Esophagus muscularis mucosa (tissue), 4 donors: ENCODE data around the gene PDGFD.

ENCODE experiments used
- CTCF ChIP-seq, 3 experiments: fragments of 200-600 bp in 2 of 3; fragments of 450-650 bp in 1 of 3; sonication (generic) in 2 of 3; IDR thresholded peaks; one replicate each; pipeline ENCODE4 v1.5.1; 2017 to 2019; ENCODE audit warnings: antibody characterized with exemption in 3 of 3, mild to moderate bottlenecking in 2 of 3, moderate library complexity in 1 of 3
- EP300 ChIP-seq: sonication (generic); formaldehyde crosslinking; IDR thresholded peaks from one replicate; pipeline ENCODE4 v1.6.1; 2017; ENCODE audit warnings: antibody characterized with exemption
- POLR2A ChIP-seq: fragments of 450-650 bp; IDR thresholded peaks from one replicate; pipeline ENCODE4 v1.6.1; 2017; ENCODE audit warnings: antibody characterized with exemption, moderate library complexity, mild to moderate bottlenecking, low read depth
- POLR2AphosphoS5 ChIP-seq, 2 donors: sonication (generic); formaldehyde crosslinking; IDR thresholded peaks; one replicate each; pipeline ENCODE4 v1.6.1; 2017; ENCODE audit warnings: antibody characterized with exemption in 2 of 2

- TF ChIP-seq CTCF (IDR thresholded peaks at IDR 0.05) (no peak), POLR2AphosphoS5 (IDR thresholded peaks at IDR 0.05) (no peak), POLR2A (no peak), EP300 (no peak)
Measured at GRCh38 chr11:103940551-103940950, 223.4 kb downstream of the PDGFD start.
